Hepatocyte (in vitro differentiated cells): ENCODE data around the gene CNNM4.

Experiments used
- CTCF ChIP-seq: fragments of 200-600 bp; sonication (generic); IDR thresholded peaks from 2 replicates; pipeline ENCODE4 v1.5.1; 2016; ENCODE audit warnings: antibody characterized with exemption, mild to moderate bottlenecking; ENCODE audit not compliant: poor library complexity
- EZH2 ChIP-seq: fragments of 200-600 bp; sonication (generic); IDR thresholded peaks from 2 replicates; pipeline ENCODE4 v1.6.1; 2016; ENCODE audit warnings: antibody characterized with exemption, mild to moderate bottlenecking, borderline replicate concordance
- EZH2phosphoT487 ChIP-seq: fragments of 200-600 bp; sonication (generic); IDR thresholded peaks from one replicate; pipeline ENCODE4 v1.6.1; 2018; ENCODE audit warnings: antibody characterized with exemption, mild to moderate bottlenecking, low read depth, moderate library complexity; ENCODE audit not compliant: unreplicated experiment, severe bottlenecking

- TF ChIP-seq CTCF = no peak
- no peak for TF ChIP-seq EZH2
- no peak for TF ChIP-seq EZH2phosphoT487
Observed at GRCh38 chr2:96734880-96735583, 25.7 kb upstream of the CNNM4 start.
